ENCODE measurements around the gene PRUNE2.
"Not testable (repeated sequence)": the region's sequence is repeated elsewhere in the genome, so short reads cannot be mapped to it uniquely, and the experiment has no call there.

PRUNE2 gene

DNA sequence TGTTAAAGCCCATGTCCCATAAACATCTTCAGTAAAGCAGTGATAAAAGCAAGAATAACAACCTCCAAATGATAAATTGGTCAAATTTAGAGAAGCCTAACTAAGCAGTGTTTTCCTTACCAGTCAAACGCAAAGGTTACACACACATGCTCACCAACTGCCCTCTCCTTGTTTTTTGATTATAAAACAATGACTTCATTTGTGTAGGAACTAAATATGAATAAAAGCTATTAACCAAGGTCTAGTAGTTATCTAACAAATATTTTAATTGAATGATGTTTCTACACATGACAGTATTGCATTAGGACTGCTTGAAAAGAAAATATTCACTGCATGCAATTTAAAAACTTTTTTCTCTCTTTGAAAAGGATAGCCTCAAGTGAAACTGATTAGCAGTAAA lies 105.0 kb downstream of the PRUNE2 start:
- DNase-seq = no peak

GRCh38 chr9:76799473-76799872 lies 106.4 kb downstream of the PRUNE2 start:
- no peak for DNase-seq

DNA sequence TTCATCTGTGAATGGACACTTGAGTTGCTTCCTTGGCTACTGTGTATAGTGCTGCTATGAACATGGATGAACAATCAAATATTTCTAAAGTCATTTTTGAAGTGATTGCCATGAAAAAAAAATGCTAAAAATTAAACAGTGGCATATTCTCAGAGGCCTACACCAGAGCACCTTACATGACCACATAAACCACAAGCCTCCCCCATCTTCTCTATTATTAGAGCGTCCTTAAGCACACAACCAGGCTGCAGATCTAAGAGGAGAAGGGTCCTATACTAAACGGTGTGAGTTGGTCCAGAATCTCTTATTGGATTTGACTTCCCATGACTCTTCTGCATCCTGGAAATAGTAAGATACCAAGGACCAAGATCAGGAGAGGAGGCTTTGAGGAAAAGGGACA lies 107.4 kb downstream of the PRUNE2 start:
- no peak for DNase-seq

DNA sequence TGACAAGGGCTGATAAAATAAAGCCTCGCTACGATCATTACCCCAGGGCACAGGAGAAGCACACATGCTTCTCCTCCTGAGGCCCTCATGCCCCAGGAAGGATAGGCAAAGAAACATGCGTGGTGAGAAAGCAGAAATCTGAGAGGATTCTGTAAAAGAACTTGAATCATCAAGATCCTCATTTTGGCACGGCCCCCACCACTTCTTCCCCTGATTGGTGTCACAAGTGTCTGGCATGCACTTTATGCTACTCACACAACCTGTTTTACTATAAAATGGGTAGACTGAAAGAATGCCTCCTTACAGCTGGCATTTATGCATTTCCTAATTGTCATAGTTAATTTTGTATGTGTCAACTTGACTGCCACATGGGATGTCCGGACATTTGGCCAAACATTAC lies 109.6 kb downstream of the PRUNE2 start:
- DNase-seq = no peak

GRCh38 chr9:76793784-76794431 lies 112.0 kb downstream of the PRUNE2 start:
- no peak for DNase-seq

DNA sequence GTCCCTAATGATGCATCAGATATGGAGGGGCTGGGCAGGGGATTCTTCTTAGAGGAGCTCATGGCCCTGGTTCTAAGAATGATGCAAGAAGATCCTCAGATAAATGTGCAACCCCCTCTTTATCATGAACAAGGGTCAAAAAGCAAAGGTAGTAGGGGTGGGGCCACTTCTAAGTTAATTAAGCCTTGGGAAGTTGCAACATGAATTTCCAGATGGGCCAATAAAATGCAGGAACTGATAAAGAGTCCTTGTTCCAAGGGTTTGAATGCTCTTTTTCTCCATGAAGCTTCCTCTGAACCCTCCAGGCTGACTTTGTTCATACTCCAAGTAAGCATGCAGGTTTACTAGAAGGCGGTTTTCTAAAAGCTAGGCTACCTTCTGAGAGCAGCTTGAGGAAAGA lies 116.1 kb downstream of the PRUNE2 start:
- no peak for DNase-seq

- DNase-seq = no peak
Observed at GRCh38 chr9:76787677-76788076, 118.2 kb downstream of the PRUNE2 start.

DNA sequence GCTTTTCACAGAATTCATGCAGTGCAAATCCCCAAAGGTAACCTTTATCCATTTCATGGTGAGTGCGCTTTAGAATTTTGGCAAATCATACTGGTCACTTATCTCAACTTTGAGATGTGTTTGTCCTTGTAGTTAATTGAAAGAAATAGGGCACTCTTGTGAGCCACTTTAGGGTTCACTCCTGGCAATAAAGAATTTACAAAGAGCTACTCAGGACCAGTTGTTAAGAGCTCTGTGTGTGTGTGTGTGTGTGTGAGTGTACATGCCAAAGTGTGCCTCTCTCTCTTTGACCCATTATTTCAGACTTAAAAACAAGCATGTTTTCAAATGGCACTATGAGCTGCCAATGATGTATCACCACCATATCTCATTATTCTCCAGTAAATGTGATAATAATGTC lies 120.4 kb downstream of the PRUNE2 start:
- no peak for DNase-seq

GRCh38 chr9:76784881-76785280 lies 121.0 kb downstream of the PRUNE2 start:
- DNase-seq = no peak

DNA sequence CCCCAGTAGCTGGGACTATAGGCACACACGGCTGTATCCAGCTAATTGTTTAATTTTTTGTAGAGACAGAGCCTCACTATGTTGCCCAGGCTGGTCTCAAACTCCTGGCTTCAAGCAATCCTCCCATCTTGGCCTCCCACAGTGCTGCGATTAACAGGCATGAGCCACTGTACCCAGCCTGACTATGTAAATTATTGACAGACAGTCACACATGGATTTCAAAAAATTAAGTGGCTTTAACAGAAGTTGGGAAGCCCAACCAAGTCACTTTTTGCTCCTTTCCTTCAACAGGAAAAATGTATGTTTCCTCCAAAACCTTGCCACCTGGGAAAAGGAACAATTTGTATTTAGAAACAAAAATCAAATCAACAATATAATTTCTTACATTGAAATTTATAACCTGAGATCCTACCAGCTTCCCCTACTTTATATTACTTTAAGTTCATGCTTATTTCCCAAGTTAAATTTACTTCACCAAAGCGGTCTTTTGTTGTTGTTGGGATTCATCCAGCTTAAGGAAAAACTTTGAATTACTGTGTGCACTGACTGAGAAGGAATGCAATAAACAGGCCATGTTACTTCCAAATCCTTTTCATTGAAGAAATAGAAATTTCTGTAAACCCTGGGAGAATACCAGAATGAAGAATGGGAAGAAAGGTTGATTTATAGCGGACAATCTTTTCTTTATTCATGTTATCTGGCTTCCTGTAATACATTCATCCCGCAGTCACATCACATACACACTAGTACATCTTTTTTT lies 133.0 kb downstream of the PRUNE2 start:
- no peak for DNase-seq

GRCh38 chr9:76766126-76766525 lies 139.8 kb downstream of the PRUNE2 start:
- peak in 5 of 58 donors; percentile 1 to 15 (median 7) for DNase-seq

- no peak for DNase-seq
Observed at GRCh38 chr9:76764138-76764537, 141.8 kb downstream of the PRUNE2 start, which contains the start of gene PCA3. Gene PCA3, plus strand, starts transcription at chr9:76764438.

DNA sequence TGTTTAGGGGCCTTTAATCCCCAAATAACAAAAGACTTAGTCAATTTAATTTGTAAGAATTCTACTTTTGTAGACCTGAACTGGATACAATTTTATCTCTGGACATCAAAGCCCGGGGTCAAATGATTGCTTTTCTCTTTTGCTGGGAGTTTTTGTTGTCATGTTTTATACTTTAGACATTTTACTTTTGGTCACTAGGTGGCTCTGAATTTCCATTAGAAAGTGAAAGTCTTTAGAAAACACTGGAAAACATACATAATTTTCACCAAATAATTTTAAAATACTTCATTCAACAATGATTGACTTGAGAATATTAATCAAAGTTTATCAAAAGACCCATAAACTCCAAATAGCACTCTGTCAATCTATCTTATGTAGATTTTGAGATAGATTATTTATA lies 144.5 kb downstream of the PRUNE2 start:
- no peak for DNase-seq

GRCh38 chr9:76759732-76760131 lies 146.2 kb downstream of the PRUNE2 start:
- DNase-seq = no peak

DNA sequence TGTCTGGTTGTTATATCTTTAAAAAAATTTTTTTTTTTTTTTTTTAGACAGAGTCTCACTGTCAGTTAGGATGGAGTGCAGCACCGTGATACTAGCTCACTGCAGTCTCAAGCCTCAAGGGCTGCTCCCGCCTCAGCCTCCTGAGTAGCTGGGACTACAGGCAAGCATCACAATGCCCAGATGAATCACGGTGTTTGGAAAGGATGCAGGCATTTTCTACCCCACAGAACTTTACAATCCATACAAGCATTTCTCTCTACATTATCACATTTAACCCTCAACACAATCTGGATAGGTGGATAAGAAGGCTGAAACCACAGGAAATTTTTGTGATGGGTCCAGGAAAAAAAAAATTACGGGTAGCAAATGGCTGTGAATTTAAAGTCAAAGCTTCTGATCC lies 147.4 kb downstream of the PRUNE2 start:
- no peak for DNase-seq

GRCh38 chr9:76756941-76757673 lies 148.8 kb downstream of the PRUNE2 start:
- no peak for DNase-seq

- peak in 38 of 58 donors; percentile 2 to 61 (median 18) for DNase-seq
Observed at GRCh38 chr9:76756268-76756640, 149.7 kb downstream of the PRUNE2 start.

GRCh38 chr9:76751001-76751400 lies 154.9 kb downstream of the PRUNE2 start:
- no peak for DNase-seq

DNA sequence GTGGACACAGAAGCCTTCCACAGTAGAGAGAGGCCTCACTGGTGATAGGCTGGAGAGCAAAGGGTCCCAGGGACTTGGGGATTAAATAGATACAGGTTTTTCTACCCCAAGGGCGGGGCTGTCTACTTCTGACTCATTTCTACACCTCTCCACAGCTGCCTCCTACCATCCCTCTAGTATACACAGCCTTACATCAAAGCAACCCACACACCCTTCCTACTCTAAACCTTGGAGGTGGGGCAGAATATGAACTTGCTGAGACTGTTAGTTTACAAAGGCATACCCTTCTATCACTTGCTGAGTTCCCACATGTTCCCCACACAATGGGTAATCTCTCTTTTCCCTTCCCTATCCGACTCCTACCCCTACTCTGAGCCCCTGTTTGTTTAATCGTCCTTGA lies 161.6 kb downstream of the PRUNE2 start:
- no peak for DNase-seq

DNA sequence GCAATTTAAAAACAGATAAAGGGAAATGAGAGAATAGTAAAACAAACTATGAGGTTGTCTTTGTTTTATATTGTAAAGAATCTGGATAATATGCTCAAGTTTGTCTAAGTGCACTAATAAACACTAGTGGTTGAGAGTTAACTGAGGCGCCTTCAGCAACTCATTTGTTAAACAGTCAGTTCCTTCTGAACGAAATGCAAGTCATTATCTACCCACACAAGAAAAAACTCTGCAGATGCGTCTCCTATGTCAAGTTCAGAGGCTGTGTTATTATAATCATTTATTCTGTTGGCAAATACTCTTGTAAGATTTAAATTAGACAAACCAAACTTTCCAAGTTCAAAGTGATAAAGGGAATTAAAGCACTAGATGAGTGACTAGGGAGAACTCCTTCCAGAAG lies 162.0 kb downstream of the PRUNE2 start:
- no peak for DNase-seq

- DNase-seq = not testable (repeated sequence)
Observed at GRCh38 chr9:76742890-76743289, 163.0 kb downstream of the PRUNE2 start.

DNA sequence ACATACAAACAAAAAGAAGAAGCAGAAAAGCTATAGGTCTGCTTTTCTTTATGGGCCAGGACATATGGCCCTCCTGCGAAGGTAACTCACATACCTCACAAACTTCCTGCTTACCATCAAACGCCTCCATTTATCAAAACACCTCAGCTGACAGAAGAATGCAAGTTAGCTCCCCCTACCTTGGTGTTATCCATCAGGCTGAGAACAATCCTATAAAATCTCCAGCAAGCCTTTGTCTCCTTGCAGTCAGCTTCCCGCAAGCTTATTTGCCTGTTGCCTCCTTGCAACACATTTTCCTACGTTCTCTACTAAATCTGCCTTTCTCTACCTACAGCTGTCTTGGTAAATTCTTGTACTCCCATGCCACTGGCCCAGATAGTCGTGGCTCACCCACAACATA lies 164.4 kb downstream of the PRUNE2 start:
- no peak for DNase-seq

Measured in anterior cingulate cortex (tissue), 58 donors.